GM12873 (cell line): ENCODE measurements around the gene FRAT1.
A peak's percentile ranks its signal among the peaks of the same experiment; 100 is the strongest.

Experiments used
- TF ChIP-seq, protein P1 (sequence below): IDR thresholded peaks from 2 replicates; pipeline ENCODE4 v1.5.1; 2012; ENCODE audit warnings: low read depth, mild to moderate bottlenecking, moderate library complexity, low read length, control low read depth; ENCODE audit not compliant: insufficient read depth; ENCODE audit errors: missing control alignments

Gene FRAT1

DNA sequence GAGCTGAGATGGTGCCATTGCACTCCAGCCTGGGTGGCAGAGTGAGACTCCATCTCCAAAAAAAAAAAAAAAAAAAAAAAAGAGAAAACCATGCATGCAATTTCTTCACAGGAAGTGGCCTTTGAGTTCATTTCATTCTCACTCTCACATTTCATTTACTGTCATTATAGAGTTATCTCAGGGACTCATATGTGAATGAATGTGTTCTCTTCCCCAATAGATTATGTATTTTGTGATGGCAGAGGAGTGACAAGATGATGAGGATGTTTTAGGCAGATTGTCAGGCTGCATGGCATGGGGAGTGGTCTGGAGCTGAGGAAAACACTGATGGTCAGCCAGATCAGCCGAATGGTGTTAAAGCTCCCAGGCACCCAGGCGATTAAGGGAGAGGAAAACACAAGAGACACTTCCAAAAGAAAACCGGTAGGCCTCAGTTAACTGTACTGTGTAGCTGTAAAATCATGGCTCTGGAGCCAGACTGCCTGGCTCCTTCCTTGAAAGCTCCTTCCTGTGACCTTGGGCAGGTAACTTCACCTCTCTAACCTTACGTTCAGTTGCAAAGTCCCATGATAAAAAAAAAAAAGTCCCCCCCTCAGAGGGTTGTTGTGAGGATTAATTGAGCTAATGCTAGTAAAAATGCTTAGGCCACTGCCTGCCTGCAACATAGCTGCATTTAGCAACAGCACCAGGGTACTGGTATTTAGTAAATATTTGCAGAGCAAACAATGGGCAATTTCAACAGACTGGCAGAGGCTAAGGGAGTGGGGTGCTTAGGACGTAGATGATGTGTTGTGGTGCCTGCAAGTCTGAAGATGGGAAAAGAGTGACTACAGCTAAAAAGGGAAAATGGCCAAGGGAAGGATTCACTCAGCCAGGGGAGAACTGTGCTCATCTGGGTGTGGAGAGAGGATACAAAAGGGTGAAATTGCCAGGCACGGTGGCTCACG lies 8.6 kb downstream of the FRAT1 start:
- TF ChIP-seq, protein P1, sequence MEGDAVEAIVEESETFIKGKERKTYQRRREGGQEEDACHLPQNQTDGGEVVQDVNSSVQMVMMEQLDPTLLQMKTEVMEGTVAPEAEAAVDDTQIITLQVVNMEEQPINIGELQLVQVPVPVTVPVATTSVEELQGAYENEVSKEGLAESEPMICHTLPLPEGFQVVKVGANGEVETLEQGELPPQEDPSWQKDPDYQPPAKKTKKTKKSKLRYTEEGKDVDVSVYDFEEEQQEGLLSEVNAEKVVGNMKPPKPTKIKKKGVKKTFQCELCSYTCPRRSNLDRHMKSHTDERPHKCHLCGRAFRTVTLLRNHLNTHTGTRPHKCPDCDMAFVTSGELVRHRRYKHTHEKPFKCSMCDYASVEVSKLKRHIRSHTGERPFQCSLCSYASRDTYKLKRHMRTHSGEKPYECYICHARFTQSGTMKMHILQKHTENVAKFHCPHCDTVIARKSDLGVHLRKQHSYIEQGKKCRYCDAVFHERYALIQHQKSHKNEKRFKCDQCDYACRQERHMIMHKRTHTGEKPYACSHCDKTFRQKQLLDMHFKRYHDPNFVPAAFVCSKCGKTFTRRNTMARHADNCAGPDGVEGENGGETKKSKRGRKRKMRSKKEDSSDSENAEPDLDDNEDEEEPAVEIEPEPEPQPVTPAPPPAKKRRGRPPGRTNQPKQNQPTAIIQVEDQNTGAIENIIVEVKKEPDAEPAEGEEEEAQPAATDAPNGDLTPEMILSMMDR: no peak

DNA sequence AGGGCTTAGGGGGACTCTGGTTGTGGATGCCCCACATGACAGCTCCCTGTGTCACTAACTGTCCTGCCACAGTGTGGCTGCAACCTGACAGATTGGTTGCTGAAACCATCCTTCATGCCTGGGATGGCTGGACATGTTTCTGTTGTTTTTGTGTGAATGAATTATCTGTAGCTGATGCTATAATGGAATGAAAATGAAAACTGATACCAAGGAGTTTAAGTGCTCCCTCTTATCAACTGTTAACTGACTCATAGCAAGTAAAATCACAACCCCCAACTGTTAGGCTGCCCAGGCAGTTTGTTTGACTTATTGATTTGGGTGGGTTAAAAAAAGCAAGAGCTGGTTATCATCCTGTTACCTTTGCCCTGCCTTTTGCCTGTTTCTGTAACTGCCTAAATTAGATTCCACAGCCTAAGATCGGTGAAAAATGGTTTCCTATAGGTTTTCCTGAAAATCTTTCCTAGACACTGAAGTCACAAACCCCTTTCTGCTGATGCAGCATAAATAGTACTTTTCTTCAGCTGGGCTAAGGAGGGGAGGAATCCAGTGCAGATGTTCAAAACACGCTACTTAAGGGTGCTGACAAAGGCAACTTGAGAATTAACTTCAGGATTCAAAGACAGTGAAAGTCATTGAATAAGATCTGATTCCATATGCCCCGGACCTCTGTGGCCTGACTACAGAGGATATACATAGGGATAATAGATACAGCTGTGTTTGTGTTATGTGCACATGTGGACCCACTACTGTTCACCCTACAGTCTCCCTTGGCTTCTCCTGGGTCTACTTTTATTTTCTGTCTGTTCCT lies 9.8 kb downstream of the FRAT1 start:
- TF ChIP-seq, protein P1: no peak

DNA sequence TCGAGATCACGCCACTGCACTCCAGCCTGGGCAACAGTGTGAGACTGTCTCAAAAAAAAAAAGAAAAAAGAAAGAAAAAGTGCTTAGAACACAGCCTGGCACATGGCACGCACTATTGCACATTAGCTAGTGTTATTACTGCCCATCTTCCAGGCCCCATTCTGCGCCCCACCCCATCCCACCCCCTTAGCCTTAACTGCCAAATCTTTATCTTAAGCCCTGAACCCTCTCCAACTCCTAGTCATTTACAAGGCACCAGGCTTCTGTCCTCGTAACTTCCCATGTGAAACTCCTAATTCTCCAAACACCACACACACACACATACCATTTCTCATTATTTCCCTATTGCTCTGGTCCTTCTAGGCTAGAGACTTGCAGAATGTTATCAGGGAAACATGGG lies 10.7 kb downstream of the FRAT1 start:
- TF ChIP-seq, protein P1: no peak

DNA sequence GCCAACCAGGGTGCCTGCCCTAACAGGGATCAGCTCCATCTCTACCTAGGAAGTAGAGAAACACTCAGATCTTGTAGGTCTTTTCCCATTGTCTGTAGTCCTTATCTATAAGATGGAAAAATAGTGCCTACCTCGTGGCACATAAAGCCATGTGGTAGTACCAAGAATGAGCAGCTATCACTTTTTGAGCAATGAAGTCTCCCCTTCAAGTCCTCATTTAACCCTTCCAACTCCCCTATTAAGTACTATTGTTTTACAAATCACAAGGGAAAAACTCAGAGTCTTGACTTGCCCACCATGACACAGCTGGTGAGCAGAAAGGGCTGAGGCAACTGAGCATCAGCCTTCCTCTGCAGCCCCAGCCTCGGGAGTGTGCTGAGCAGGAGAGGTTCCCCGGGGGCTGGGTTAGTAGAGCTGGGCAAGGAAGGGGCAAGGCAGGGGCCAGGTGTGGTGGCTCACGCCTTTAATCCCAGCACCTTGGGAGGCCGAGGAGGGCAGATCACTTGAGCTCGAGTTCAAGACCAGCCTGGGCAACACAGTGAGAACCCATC lies 12.2 kb downstream of the FRAT1 start:
- TF ChIP-seq, protein P1: no peak

DNA sequence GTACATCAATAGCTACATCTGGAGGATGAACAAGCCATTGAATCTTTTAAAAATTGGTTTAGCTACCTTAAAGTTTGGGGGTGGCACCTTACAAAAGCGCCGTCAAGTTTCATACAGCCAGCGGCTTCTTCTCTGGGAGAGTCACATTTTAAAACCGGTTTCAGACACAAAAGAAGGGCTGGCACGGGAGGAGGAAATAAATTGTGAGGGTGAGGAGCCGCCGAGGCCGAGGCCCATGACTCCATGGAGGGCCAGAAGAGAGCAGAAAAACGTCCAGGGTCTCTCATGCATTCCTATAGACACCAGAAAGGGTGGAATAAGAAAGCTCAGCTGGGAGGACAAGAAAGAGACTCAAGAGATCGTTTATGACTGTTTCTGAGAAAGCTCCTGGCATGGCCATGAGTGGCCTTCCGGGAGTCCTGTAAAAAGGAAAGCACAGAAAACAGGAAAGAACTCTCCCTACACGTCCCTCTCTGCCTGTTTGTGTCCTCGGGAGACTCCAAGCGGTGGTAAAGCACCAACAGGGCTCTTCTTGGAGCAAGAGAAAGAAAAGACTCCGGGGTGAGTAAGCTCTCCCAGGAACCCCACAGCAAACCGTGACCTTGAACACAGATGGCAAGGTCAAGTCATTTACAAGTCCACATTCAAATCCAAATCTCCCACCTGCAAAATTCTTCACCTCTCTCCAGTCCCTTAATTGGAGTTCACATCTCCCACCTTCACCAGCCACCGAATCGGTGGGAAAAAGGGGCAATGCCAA lies 13.7 kb downstream of the FRAT1 start:
- TF ChIP-seq, protein P1: no peak

DNA sequence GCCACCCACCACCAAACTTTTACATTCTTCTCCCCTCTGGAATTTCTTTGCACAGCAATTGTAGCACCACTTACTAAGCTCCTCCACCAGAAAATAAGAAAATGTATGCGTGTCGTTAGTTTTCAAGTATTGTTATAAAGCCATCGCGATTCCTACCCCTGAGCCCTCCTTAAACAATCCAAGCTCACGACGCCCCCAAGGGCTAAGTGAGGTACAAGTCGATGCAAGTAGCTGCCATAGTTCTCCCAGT lies 14.2 kb downstream of the FRAT1 start:
- TF ChIP-seq, protein P1: peak; percentile 24
